ENCODE data around the gene PTGDR2. TPM values are rescaled to one million over a fixed set of nuclear protein-coding genes. Genes with fewer than 3 reads are reported as not detected.

Gene PTGDR2
- 3.0 TPM for total RNA-seq
- long read RNA-seq, transcript PTGDR2-201 (2 exons, 2,895 nt): major isoform, 12 of 22 reads
- long read RNA-seq, partial matches to known transcripts: 0 of 22 reads
- long read RNA-seq, other reads (novel, unspliced or antisense): 10 of 22 reads

DNA sequence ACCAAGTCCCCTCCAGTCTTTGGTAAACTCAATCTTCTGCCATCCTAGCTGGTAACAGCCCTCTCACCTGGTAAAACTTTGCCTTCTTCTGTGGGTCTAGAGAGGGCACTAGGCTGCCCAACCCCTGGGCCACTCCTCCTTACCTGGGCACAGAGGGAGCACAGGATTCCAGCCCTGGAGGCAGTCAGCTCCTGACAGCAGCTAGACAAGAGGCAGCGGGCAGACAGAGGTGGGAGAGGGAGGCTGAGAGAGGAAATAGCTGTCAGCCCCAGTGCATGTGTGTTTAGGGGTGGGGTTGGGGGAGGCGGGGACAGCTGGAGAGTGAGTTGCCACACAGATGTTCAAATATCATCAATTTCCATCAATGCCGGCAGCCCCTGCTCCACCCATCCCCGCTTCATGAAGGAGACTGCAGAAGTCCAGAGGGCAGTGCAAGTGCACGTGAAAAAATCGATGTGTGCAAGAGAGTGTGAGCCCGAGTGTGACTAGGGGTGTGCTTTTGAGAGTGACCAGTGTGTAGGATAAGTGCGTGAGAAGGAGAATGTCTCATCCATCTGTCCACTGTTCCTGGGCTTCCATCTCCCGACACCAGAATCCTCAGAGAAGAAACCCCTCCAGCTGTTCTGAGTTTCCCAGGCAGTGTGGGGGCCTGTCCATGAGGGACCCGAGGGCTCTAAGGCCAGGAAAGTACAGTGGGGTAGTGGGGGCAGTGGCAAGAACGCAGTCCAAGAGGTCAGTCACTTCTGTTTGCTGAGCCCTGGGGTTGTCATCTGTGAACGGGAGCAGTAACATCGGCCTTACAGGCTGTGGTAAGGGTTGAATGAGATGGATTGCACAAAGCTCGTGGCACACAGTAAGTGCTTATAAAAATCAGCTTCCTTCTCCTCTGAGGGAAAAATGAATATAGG, at the start of gene PTGDR2:
Gene PTGDR2 (minus strand): TSS at position 225 of the 908 bp plus-strand sequence. CDS start 2,228 bp downstream, outside the sequence.
- intact Hi-C loops (cut with DNase I): no loop called here
- ATAC-seq (ENCODE audit: poor library complexity): no peak
- no peak for DNase-seq

DNA sequence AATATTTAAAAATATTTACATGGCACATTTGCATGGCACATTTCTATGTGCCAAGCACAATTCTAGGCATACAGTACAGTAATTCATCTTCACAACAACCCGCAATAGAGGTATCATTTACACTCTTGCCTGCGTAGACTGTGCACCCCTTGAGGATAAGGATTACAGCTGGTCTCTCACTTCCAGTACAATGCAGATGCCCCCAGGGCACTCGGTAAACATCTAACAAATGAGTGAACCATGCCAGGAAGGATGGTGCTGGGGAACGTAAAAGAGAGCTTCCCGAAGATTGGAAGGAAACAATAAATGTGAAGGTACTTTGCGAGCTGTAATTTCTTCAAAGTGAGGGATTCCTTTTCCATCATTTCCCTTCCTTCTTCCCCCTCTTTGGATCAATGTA, 49.3 kb upstream of the PTGDR2 start:
- no peak for DNase-seq
- ATAC-seq (ENCODE audit: poor library complexity): no peak
- intact Hi-C loops (cut with DNase I): no loop called here

DNA sequence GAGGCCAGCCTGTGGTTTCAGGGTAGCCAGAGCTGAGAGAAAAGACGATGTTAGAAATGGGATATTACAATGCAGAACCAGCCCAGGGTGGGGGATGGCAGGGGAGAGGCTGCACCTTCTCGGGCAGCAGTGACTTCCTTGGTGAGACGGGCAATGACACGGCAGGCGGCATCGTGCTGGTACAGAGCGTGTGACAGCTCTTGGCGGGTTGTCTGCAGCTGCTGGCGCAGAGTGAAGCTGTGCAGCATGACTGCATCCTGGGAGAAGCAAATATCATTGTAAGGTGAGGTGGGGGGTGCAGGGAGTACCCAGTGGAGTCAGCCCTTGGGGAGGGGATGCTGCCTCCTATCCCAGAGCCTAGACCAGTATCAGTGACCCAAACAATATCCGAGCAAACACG, 46.9 kb upstream of the PTGDR2 start:
- intact Hi-C loops (cut with DNase I): loop anchor here (5.0 kb wide), 1 partner anchor 125 kb away; no protein-coding TSS in a partner anchor
- no peak for ATAC-seq (ENCODE audit: poor library complexity)
- no peak for DNase-seq

DNA sequence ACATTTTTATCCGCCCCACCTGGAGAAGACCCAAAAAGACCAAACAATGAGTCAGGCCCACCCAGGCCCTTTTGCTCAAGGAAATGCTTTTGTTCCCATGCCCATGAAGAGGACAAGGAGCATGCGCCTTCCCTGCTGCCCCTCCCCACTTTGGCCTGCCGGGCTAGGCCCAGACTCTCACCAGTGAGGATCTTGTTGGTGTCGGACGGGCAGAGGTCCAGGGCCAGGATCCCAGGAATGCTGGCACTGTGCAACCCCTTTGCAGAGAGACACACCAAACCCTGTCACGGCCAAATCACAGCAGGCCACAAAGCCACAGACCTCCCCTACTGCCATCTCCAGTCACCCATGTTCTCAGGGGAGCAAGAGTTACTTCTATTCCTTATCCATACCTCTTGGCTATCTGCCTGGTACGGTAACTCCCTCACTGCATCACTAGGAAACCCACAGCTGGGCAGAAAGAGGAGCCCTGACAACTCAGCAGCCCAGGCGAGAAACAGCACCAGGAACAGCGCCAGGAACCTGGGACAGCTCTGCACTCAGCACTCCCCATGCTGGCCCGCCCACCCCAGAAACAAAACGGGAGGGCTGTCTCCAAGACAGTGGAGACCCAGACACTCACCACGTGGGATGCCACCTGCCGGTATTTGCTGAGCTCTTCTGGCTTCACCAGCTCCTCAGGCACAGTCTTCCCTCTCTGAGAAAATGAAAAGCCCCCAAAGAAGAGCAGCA, 45.1 kb upstream of the PTGDR2 start:
- ATAC-seq (ENCODE audit: poor library complexity): peak; percentile 29
- intact Hi-C loops (cut with DNase I): loop anchor here (5.0 kb wide), 1 partner anchor 124 kb away; no protein-coding TSS in a partner anchor
- DNase-seq: no peak

DNA sequence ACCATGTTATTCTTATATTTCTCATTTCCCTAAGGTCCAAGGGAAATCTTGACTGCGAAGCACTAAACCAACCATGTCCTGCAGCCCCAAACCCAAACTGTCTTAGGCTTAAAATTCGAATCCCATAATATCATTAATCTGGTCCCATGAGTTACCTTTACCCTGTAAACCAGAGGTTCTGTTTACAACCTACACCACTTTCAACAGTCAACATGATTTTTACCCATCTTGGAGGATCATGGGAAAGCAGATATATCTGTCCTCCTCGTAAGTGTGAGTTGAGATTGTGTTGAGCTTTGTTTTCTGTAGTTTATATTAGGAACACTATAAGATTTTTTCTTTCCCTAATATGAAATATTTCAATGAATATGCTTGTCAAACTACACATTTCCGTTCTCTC, 44.2 kb upstream of the PTGDR2 start:
- intact Hi-C loops (cut with DNase I): loop anchor here (5.0 kb wide), 2 partner anchors 68 to 123 kb away; no protein-coding TSS in a partner anchor
- DNase-seq (no peak), ATAC-seq (ENCODE audit: poor library complexity) (no peak)

DNA sequence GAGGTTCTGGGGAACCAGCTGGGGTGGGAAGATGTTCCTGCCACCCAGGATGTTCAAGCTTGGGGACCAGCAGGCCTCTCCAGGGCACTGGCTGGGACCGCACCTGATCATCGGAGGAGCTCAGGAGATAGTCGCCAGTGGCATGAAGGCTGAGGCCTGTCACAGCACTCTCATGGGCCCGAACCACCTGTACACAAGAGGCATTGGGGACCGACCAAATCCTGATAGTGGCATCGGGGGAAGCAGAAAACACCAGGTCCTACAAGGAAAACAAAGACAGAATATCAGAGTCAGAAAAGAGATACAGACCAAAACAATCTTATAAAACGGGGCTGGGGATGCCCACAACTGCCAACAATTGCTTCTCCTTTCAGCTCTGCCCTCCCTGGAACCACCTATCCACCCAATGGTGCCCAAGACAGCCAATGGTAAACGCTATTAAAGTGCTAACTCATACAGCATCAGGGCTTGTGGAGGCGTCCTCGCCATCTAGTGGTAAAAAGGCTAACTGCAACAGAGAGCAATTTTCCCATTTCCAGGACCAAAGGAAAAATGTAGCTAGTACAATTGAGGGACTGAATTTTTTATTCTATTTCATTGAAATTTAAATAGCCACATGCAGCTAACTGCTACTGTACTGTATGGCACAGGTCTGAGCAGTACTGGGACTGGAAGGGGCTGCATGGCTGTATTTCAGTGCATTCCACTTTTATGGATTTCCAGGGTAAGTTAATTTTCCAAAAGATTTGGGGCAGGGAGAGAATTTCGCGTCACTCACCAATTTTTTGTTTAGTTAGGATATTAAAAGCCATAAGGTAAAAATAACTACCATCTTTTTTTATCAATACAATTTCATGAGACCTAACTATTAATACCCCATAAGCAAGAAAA, 43.5 kb upstream of the PTGDR2 start:
- ATAC-seq (ENCODE audit: poor library complexity) (peak; percentile 69), DNase-seq (no peak)
- intact Hi-C loops (cut with DNase I): loop anchor here (5.0 kb wide), 1 partner anchor 67 kb away; no protein-coding TSS in a partner anchor

DNA sequence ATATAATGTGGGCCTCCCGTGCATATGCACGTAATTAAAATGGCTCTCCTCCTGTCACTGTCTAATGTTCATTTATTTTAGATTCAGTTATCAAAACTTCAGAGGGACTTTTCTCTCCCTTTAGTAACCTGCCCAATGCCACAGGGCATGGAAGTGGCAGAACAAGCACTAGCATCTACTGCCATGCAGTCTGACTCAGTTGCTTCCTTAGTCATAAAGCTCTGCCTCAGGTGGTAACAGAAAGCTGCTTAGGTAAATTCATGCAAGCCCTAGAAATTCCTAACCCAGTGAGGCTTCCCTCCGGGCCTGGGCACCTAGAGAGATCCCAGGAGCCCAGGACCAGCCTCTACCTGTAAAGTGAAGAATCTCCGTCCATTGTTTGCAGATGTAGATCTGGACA, 41.7 kb upstream of the PTGDR2 start:
- intact Hi-C loops (cut with DNase I): loop anchor here (5.0 kb wide), 1 partner anchor 65 kb away; no protein-coding TSS in a partner anchor
- ATAC-seq (ENCODE audit: poor library complexity): no peak
- no peak for DNase-seq

DNA sequence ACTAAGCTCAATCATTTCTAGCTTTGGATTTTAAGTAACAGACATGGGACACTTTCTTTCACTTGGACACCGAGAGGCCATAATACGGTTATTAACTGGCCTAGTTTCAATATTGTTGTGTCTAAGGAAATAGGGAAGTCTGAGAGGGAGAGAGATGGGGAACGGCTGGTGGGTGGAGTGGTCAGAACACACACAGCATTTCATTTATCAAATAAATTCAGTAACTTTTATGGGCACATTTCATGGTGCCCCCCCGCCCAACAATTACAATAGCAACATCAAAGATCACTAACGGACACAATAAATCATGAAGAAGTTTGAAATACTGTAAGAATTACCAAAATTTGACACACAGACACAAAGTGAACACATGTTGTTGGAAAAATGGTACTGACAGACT, 39.9 kb upstream of the PTGDR2 start:
- intact Hi-C loops (cut with DNase I): loop anchor here (5.0 kb wide), 1 partner anchor 63 kb away; no protein-coding TSS in a partner anchor
- DNase-seq (no peak), ATAC-seq (ENCODE audit: poor library complexity) (no peak)

DNA sequence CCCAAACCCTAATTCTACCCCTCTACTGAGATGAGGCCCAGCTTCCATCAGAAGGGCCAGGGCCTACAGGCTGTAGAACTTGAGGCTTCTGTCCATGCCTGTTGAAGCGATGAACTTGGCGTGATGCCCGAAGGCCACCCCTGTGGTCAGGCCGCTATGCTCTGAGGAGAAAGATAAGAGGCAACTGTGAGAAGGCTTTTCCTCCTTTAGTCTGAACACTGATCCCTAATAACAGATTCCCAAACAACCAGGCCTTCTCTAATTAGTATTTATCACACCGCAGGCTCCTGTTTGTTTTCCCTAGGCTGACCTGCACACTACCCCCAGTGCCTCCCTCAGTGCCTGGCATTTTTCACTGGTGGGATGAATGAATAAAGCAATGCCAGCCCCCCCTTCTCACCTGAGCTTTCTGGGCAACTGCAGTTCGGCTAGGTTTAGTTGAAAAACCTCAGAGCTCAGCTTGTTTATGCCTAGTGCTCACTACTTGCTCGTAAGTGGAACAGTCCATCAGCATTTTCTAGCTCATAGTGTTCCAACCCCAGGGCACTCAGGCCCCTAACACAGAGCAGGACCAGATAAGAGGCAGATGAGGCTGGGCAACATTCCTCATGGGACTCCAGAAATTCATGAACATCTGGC, 35.5 kb upstream of the PTGDR2 start:
- intact Hi-C loops (cut with DNase I): no loop called here
- ATAC-seq (ENCODE audit: poor library complexity) (no peak), DNase-seq (peak; percentile 65)

DNA sequence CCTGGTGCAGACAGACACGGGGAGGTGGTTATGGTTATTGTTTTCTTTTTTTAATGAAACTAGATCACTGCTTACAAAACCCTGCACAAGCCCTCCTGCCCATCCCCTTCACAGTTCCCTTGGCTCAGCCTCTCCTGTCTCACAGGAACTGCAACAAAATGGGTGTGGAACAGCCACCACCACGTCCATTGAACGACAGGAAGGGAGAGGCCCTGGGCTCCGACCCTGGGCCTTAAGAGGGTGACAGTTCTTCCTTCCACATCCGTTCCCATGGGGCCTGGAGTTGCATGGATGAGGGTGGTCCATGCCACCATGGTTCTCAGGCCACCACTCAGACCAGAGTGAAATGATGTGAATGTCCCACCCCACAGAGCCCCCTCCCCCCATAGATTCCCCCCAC, 34.9 kb upstream of the PTGDR2 start:
- ATAC-seq (ENCODE audit: poor library complexity) (peak; percentile 9), DNase-seq (no peak)
- intact Hi-C loops (cut with DNase I): no loop called here

DNA sequence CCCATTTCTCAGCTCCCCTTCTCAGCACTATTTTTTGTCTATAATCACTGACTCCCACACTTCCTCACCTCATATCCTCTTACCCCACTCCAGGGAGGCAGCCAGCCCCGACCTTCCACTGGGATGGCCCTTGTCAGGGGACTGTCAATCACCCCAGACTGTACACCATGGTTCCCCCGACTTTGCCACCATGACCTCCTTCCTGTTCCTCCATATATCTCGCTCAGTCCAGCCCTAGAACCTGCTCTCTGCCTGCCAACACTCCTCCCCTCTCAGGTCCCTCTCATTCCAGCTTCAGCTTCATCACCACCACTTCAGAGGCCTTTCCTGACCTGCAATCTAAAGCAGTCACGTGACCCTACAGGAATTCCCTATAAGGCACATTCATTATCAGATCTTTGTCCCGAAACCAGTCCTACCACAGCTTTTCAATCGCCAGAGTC, 34.1 kb upstream of the PTGDR2 start:
- no peak for DNase-seq
- intact Hi-C loops (cut with DNase I): no loop called here
- ATAC-seq (ENCODE audit: poor library complexity): no peak

DNA sequence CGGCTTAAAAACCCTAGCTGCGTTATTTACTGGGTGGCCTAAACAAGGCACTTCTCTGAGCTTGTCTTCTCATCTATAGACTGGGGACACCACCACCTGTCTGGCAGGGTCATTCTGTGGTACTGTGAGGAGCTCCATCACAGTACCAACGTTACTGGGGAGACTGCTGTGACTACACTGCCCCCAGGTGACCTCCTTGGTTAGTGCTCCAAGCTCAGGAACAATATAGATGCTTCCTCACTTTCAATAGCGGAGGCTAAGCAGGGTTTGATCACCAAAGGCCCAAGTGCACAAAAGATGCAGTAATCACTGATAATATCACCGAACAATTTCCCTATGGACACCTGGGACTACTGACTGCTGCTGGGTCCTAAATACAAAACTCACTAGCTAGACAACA, 31.8 kb upstream of the PTGDR2 start:
- ATAC-seq (ENCODE audit: poor library complexity) (peak; percentile 84), DNase-seq (no peak)
- intact Hi-C loops (cut with DNase I): no loop called here

DNA sequence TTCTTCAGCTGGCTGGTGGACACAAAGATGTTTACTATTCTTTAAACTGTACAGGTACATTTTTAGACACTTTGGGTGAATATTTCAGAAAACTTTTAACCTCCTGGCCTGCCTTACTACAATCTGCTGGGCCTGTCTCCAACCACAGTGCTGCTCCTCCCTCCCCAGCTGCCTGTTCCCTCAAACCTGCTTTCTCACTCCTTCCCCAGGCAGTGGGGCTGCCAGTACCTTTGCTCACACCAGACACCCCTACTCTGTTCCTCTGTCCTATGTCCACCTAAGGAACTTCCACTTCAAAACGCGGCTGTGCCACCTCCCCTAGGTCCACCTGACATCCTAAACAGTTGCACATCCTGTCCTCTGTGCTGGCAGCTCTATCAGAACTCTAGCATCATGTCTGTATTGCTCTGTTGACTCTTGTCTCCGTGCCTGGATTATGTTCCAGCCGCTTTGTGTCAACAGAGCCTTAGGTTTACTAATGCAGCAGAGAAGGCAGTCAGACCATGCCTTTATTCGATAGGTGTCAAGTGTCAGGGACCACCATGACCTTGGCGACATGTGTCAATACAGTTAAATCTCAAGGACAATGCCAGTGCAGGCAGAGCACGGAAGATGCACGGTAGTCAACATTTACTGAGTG, 25.0 kb upstream of the PTGDR2 start:
- DNase-seq: no peak
- no peak for ATAC-seq (ENCODE audit: poor library complexity)
- intact Hi-C loops (cut with DNase I): no loop called here

DNA sequence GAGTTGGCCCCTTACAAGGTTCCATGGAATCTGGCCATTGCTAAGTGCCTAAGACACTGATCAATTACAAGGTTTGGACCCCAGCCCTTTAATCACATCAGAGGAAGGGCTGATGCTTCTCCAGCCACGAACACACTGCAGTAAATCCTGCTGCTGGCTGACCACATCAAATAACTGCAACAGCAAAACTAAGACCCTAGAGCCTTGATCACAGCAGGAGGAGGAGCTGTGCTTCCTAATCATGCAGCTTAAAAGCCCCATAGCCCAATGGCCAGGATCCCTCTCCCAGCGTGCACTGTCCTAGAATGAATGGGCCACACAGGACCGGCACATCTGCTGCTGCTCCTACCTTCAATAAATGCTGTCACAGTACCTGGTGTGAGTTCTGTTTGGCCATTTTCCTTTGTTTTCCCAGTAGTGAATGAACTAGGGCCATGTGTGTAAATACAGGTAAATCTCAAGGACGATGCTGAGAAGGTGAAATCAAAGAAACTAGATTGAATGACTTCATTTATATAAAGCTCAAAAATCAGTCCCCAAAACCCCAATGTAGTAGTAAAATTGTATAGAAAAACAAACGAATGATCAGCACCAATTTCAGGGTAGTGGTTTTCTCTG, 24.3 kb upstream of the PTGDR2 start:
- intact Hi-C loops (cut with DNase I): loop anchor here (5.0 kb wide), 1 partner anchor 38 kb away; the partner anchor contains the start of gene CCDC86
- DNase-seq: no peak
- ATAC-seq (ENCODE audit: poor library complexity): no peak

DNA sequence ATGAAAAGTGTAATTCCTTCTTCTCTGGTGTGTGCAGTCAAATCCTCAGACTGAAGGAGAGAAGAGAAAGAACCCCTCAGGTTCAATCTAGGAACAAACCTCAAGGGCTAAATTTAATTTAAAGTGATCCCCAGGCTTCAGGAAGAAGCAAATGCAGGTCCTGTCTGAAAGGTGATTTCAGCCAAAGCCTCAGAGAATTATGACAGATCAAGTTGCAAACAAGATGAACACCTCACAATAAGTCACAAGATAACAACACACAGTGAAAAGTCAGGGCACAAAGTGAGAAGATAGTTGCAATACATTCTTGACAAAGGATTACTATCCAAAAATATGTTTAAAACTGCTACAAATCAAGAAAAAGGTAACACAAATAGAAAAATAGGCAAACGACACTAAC, 23.4 kb upstream of the PTGDR2 start:
- DNase-seq (no peak), ATAC-seq (ENCODE audit: poor library complexity) (no peak)
- intact Hi-C loops (cut with DNase I): loop anchor here (5.0 kb wide), 1 partner anchor 37 kb away; the partner anchor contains the start of gene CCDC86

DNA sequence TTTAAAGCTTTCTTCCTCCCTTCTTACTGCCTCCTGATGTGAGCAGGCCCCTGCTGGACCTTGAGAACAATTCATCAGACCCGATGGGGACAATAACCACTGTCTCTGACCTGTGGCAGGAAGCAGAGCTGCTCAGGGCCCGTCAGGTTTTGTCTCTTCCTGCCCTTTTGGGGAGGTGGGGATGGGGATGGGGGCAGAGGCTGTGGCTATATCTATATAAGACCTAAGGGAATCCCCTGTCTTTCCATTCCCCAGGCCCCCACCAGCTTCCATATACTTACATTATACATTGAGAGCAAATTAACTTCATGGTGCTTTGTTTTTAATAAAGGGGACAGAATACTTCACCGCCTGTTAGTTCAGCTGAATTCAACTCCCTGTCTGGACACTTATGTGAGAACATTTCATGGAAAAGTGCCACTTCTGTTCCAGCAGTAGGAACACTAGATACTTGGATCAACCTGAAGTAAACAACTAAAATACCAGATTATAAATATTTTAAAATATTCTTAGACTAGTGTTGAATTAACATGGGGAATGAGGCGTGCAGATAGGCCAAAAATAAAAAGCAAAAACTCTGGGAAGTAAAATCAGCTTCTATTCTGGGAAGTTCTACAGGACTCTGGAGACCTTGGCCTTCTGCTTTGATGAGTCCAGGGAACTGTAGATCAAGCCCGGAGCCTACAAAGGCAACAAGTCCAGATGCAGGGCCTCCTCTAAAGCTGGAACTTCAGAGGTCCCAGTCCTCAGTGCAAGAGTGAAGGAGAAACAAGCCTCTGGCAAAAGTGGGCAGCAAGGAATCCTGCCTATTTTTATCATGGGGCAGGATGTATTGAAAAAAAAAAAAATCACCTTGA, 22.7 kb upstream of the PTGDR2 start:
- intact Hi-C loops (cut with DNase I): loop anchor here (5.0 kb wide), 1 partner anchor 36 kb away; the partner anchor contains the start of gene CCDC86
- ATAC-seq (ENCODE audit: poor library complexity) (peak; percentile 84), DNase-seq (no peak)
